Keratinocyte (primary cell): ENCODE measurements around the gene CSH1. TPM values are rescaled to one million over a fixed set of nuclear protein-coding genes. Genes with fewer than 3 reads are reported as not detected.

ENCODE experiments used
- DNase-seq: peaks from one replicate; pipeline ENCODE4 v3.0.0-alpha.2; 2011; ENCODE audit warnings: low read depth, missing footprints, low spot score
- FAIRE-seq: peaks from 2 replicates; lab custom pipeline; 2011; peaks lifted over from hg19 to GRCh38; lab: Jason Lieb, UNC
- H2AFZ ChIP-seq: 2 replicates; pipeline ENCODE4 v1.6.0; 2012; ENCODE audit warnings: low read length, control low read depth, inconsistent platforms; ENCODE audit not compliant: control insufficient read depth
- H3K27ac ChIP-seq: 2 replicates; pipeline ENCODE4 v1.5.1; 2011; ENCODE audit warnings: low read length; ENCODE audit not compliant: control insufficient read depth, insufficient read depth
- H3K27me3 ChIP-seq: 3 replicates; pipeline ENCODE4 v1.6.0; 2011; ENCODE audit warnings: low read length; ENCODE audit not compliant: control insufficient read depth, insufficient read depth; ENCODE audit errors: extremely low read depth
- H3K36me3 ChIP-seq, 2 experiments: 2 replicates in 1 of 2; 3 replicates in 1 of 2; pipeline ENCODE4 v1.5.1; 2011; ENCODE audit warnings: low read length in 2 of 2, mild to moderate bottlenecking in 1 of 2; ENCODE audit not compliant: control insufficient read depth in 2 of 2, insufficient read depth in 2 of 2; ENCODE audit errors: extremely low read depth in 1 of 2
- H3K4me1 ChIP-seq: 3 replicates; pipeline ENCODE4 v1.5.1; 2011; ENCODE audit warnings: low read length; ENCODE audit not compliant: control insufficient read depth, insufficient read depth; ENCODE audit errors: extremely low read depth
- H3K4me2 ChIP-seq: 3 replicates; pipeline ENCODE4 v1.6.0; 2011; ENCODE audit warnings: low read depth, low read length; ENCODE audit not compliant: control insufficient read depth, insufficient read depth; ENCODE audit errors: extremely low read depth
- H3K4me3 ChIP-seq, 3 experiments: fragments of 200-600 bp in 1 of 3; sonication (generic) in 1 of 3; 2 replicates in 2 of 3; 3 replicates in 1 of 3; pipeline ENCODE4 v1.5.1; 2011 to 2016; ENCODE audit warnings: low read length in 3 of 3, mild to moderate bottlenecking in 3 of 3, control low read depth in 2 of 3, inconsistent platforms in 1 of 3, low read depth in 1 of 3, mixed read lengths in 1 of 3, mixed run types in 1 of 3, moderate library complexity in 1 of 3; ENCODE audit not compliant: control insufficient read depth in 2 of 3, insufficient read depth in 2 of 3; ENCODE audit errors: extremely low read depth in 1 of 3
- H3K79me2 ChIP-seq: 2 replicates; pipeline ENCODE4 v1.6.0; 2012; ENCODE audit warnings: low read length; ENCODE audit not compliant: control insufficient read depth, insufficient read depth
- H3K9ac ChIP-seq: 3 replicates; pipeline ENCODE4 v1.6.0; 2011; ENCODE audit warnings: low read length; ENCODE audit not compliant: control insufficient read depth, insufficient read depth; ENCODE audit errors: extremely low read depth
- H3K9me1 ChIP-seq: 3 replicates; pipeline ENCODE4 v1.6.0; 2011; ENCODE audit warnings: low read length; ENCODE audit not compliant: control insufficient read depth, insufficient read depth; ENCODE audit errors: extremely low read depth
- H3K9me3 ChIP-seq: 2 replicates; pipeline ENCODE4 v1.5.1; 2012; ENCODE audit warnings: low read depth, low read length; ENCODE audit not compliant: control insufficient read depth
- H4K20me1 ChIP-seq: 3 replicates; pipeline ENCODE4 v1.6.0; 2011; ENCODE audit warnings: low read length; ENCODE audit not compliant: control insufficient read depth, insufficient read depth; ENCODE audit errors: extremely low read depth
- EZH2 ChIP-seq: IDR thresholded peaks from one replicate; pipeline ENCODE4 v1.6.1; 2012; ENCODE audit warnings: inconsistent platforms, mild to moderate bottlenecking, low read length, moderate library complexity
- dilution Hi-C: fragments of 300-500 bp; cut with MboI; formaldehyde crosslinking; loops from one replicate; pipeline ENCODE4 v1.7.0; 2020; ENCODE audit warnings: low sequenced_read_pairs; ENCODE audit not compliant: extremely low pct_ligation_motif_present
- polyA plus RNA-seq, 5 experiments: library from polyadenylated mRNA; depleted of rRNA in 3 of 5; stranded (reverse) in 3 of 5; stranded (forward) in 1 of 5; unstranded in 1 of 5; fragments of >200 nt; gene quantifications; 1 replicate in 1 of 5; 2 replicates in 3 of 5; 3 replicates in 1 of 5; pipeline versions ENCODE4 v1.2.1 to v1.2.3, GENCODE V29; 2011 to 2012; ENCODE audit warnings: missing spikeins in 2 of 5, low read depth in 1 of 5, low replicate concordance in 1 of 5
- TF ChIP-seq, protein P1 (sequence below), 3 experiments: IDR thresholded peaks in 1 of 3; conservative IDR thresholded peaks in 1 of 3; optimal IDR thresholded peaks in 1 of 3; 2 replicates in 2 of 3; 3 replicates in 1 of 3; pipeline versions ENCODE3 to v1.5.1; 2011; ENCODE audit warnings: low read length in 3 of 3, mild to moderate bottlenecking in 3 of 3, moderate library complexity in 2 of 3, control low read depth in 1 of 3, inconsistent platforms in 1 of 3; ENCODE audit not compliant: insufficient read depth in 2 of 3; ENCODE audit errors: extremely low read depth in 1 of 3

CSH1 gene
- polyA plus RNA-seq, 1 donor (not counting 4 experiments of a cell fraction or from before 2014, with no cell fraction given), result not detected

DNA sequence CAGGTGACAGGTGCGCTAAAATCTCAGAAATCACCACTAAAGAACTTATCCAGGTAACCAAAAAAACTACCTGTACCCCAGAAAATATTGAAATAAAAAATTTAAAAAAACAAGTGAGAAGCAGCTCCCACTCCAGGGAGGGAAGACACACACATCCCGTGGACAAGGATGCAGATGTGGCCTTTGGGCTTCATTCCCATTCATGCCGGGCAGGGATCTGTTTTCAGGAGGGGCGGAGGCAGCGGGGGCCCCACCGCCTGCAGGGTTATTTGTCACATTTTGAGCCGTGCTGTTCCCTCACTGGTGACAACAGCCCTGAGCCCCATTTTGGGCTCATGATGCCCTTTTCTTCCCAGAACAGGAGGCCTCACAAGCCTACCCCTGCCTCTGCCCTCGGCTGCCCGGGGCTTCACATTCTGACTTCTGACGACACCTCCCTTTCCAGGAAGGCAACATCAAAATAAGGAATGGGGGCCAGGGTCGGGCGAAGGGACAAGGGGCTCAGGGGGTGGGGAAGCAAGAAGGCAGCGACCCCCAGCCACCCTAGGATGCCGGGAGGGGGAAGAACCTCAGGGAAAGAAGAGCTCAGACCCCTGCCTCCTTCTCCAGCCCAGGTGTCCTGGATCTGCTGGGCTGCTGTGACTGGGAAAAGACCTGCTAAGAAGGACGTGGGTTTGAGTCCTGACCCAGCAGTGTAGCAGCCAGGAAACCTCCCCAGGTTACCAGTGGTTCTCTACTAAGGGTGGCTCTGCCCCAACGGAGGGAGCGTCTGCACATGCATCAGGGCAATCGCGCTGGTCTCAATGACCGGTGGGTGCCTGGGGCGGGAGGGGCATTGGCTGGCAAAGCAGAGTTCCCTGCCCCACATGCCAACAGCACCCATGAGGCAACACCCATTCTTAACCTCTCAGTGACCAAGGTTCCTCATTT is 38.1 kb upstream of the CSH1 start:
- no peak overlapping the region for H2AFZ ChIP-seq
- no peaks in the 10 kb centered on the region for H3K9me1 ChIP-seq
- H3K27ac ChIP-seq, result no peak overlapping the region
- no peak for DNase-seq
- H3K27me3 ChIP-seq, result peaks cover 13% of the 10 kb centered on the region
- no peak for TF ChIP-seq EZH2
- TF ChIP-seq, protein P1, sequence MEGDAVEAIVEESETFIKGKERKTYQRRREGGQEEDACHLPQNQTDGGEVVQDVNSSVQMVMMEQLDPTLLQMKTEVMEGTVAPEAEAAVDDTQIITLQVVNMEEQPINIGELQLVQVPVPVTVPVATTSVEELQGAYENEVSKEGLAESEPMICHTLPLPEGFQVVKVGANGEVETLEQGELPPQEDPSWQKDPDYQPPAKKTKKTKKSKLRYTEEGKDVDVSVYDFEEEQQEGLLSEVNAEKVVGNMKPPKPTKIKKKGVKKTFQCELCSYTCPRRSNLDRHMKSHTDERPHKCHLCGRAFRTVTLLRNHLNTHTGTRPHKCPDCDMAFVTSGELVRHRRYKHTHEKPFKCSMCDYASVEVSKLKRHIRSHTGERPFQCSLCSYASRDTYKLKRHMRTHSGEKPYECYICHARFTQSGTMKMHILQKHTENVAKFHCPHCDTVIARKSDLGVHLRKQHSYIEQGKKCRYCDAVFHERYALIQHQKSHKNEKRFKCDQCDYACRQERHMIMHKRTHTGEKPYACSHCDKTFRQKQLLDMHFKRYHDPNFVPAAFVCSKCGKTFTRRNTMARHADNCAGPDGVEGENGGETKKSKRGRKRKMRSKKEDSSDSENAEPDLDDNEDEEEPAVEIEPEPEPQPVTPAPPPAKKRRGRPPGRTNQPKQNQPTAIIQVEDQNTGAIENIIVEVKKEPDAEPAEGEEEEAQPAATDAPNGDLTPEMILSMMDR (optimal IDR thresholded peaks at IDR 0.05 in 1 of 3, IDR thresholded peaks at IDR 0.05 in 1 of 3, conservative IDR thresholded peaks at IDR 0.05 in 1 of 3; ENCODE audit: extremely low read depth in 1 of 3, insufficient read depth in 2 of 3, low read length in 3 of 3), result no peak
- H3K36me3 ChIP-seq, result no peaks in the 10 kb centered on the region
- H3K4me1 ChIP-seq, result peaks cover 12% of the 10 kb centered on the region
- H3K9ac ChIP-seq, result no peak overlapping the region
- no peak for FAIRE-seq
- H3K79me2 ChIP-seq, result no peaks in the 10 kb centered on the region
- no peaks in the 10 kb centered on the region for H4K20me1 ChIP-seq
- H3K4me3 ChIP-seq, result no peak overlapping the region
- dilution Hi-C loops, result no loop called here
- no peak overlapping the region for H3K4me2 ChIP-seq
- H3K9me3 ChIP-seq, result no peaks in the 10 kb centered on the region

DNA sequence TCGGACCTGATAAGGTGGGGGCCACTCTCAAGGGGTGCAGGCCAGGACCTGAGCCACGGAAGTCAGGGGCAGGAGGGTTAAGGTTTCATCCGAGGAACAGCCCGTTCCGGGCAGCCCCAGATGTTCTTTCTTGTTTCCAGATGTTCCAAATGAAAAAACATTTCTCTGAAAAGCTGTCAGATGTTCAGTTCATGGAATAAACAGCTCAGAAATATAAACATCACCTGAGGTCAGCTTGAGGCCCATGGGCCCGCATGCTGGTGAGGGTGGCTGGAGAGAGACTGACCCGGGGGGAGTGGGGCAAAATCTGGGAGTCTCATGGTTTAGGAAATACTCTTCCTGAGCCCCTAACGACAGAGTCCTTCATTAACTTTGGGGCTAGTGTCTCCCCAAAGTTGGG is 37.2 kb upstream of the CSH1 start:
- dilution Hi-C loops, result no loop called here
- FAIRE-seq, result no peak

More for the DNA sequence above, 37.2 kb upstream of the CSH1 start:
- peaks cover 17% of the 10 kb centered on the region for H3K27me3 ChIP-seq
- H3K4me1 ChIP-seq, result peaks cover 12% of the 10 kb centered on the region
- TF ChIP-seq, protein P1 (optimal IDR thresholded peaks at IDR 0.05 in 1 of 3, IDR thresholded peaks at IDR 0.05 in 1 of 3, conservative IDR thresholded peaks at IDR 0.05 in 1 of 3; ENCODE audit: extremely low read depth in 1 of 3, insufficient read depth in 2 of 3, low read length in 3 of 3), result no peak
- TF ChIP-seq EZH2, result no peak
- no peaks in the 10 kb centered on the region for H3K9me3 ChIP-seq
- H3K36me3 ChIP-seq, result no peaks in the 10 kb centered on the region
- no peaks in the 10 kb centered on the region for H3K9me1 ChIP-seq
- H4K20me1 ChIP-seq, result no peaks in the 10 kb centered on the region
- no peak overlapping the region for H3K27ac ChIP-seq
- no peak overlapping the region for H3K4me2 ChIP-seq
- H3K79me2 ChIP-seq, result no peaks in the 10 kb centered on the region
- no peak overlapping the region for H3K4me3 ChIP-seq
- H3K9ac ChIP-seq, result no peak overlapping the region
- DNase-seq, result no peak
- no peak overlapping the region for H2AFZ ChIP-seq
